ENCODE results near the gene PDGFRB. TPM values are rescaled to one million over a fixed set of nuclear protein-coding genes. Genes with fewer than 3 reads are reported as not detected.

PDGFRB gene
- total RNA-seq (2014; rRNA removed; shearing (Covaris generic)), result 58.6 and 67.6 TPM in 2 replicates

DNA sequence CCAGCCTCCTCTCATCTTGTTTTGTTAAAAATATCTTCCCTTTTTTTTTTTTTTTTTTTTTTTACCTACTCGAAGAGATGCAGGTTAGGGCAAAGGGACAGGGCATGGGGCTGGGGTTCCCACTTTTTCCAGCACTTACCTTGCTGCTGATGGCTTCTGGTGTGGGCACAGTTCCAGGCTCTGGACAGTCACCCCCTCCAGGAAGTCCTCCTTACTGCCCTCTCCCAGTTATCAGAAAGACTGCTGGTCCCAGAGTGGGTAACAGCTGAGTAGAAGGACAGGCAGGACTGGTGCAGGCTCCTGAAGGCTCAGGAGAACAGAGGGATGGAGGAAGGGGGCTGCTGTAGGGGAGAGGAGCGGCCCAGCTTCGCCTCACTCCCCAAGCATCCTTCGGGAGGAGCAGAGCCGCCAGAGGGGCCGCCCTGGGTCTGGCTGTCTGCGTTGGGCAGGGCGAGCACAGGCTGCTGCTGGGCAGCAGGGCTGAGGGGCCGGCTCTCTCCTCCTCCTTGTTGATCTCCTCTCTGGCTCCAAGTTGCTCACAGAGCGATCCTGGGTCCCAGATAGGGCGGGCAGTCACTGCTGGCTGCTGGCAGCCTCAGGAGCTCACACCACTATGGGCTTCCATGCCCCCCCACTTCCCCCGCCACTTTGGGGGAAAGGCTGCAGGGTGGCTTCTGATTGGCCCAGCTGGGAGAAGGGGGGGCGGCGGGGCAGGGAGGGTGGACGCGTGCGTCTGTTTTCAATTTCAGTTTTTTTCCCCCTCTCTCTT is at the start of gene PDGFRB:
Gene PDGFRB, minus strand, starts transcription at position 588 of the 769 bp plus-strand sequence. CDS start 18,798 bp downstream, outside the sequence.
- peak; percentile 91 for DNase-seq (ENCODE audit: low read depth)

- no peak for DNase-seq (ENCODE audit: low read depth)
Observed at GRCh38 chr5:150204590-150204960, 48.9 kb upstream of the PDGFRB start.

DNA sequence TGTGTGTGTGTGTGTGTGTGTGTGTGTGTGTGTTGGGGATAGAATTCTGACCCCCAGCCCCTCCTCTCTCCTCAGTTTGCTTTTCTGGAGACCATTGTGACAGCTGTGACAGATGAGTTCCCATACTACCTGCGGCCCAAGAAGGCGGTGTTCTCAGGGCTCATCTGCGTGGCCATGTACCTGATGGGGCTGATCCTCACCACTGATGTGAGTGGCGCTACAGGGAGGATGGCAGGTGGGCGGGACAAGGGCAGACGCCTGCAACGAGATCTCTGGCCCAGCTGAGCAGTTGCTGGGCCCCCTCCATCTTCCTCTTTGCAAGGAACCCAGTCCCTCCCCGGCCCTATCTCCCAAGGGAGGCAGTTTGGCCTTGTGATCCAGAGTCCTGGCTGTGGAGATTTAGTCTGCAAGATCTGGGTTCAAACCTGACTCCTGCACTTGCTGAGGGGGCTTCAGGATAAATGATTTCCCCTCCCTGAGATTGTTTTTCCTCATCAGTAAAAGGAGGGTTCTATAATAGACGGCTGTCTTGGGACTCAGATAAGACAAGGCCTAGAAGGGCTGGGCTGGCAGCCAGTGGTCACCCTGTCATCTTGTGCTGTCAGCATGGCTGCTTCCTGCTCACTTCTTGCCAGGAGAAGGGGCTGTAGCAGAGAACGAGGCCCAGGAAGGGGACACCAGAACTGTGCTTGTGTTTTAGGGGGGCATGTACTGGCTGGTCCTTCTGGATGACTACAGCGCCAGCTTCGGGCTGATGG is 48.4 kb upstream of the PDGFRB start:
- DNase-seq (ENCODE audit: low read depth), result no peak

DNA sequence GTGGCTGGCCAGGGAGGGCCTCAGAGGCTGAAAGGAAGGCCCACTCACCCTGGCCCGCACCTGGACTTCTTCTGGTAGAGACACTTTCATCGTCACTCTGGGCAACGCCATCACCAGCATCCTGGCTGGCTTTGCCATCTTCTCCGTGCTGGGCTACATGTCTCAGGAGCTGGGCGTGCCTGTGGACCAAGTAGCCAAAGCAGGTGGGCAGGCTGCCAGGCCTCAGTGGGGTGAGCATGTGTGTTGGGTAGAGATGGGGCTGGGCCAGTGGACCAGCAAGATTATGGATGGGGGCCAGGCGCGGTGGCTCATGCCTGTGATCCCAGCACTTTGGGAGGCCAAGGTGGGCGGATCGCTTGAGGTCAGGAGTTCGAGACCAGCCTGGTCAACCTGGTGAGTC is 46.9 kb upstream of the PDGFRB start:
- DNase-seq (ENCODE audit: low read depth), result no peak

DNA sequence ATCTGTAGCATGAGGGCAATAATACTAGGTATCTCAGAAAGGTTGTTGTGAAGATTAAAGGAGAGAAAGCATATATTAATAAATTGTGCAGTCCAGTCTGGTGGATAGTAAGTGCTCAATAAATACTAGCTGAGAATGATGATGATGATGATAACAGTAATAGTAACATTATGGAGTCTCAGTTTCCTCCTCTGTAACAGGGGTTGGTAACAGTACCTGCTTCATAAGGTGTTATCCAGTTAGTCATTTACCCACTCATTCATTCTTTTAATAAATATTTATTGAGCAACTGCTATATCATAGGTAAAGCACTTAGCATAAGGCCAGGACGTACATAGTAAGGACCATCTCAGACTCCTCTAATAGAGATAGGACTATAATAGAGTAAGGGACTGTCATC is 41.8 kb upstream of the PDGFRB start:
- no peak for DNase-seq (ENCODE audit: low read depth)

DNA sequence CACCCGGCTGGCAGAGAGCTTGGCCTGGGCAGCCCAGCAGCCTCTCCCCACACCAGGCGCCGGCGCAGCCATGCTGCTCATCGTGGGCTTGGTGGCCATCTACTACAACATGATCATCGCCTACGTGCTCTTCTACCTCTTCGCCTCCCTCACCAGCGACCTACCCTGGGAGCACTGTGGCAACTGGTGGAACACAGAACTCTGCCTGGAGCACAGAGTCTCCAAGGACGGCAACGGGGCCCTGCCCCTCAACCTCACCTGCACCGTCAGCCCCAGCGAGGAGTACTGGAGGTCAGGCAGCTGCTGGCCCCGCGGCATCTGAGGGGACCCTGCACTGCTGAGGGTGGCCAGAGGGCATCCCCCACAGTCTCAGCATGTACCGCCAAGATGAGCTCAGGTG is 41.3 kb upstream of the PDGFRB start:
- no peak for DNase-seq (ENCODE audit: low read depth)

DNA sequence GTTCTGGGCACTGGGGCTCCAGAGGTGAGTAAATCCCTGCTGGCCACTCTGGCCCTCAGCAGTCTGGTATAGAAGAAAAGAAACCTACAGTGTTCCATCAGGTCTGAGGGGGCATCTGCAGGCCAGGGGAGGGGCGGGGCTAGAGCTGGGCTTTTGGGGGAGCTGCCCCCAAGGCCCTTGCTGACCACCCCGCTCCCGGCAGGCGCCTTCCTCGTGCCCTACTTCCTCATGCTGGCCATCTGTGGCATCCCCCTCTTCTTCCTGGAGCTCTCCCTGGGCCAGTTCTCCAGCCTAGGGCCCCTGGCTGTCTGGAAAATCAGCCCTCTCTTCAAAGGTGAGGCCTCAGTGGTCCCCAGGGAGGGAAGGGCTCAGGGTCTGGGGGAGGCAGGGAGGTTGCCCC is 40.9 kb upstream of the PDGFRB start:
- DNase-seq (ENCODE audit: low read depth), result no peak

DNA sequence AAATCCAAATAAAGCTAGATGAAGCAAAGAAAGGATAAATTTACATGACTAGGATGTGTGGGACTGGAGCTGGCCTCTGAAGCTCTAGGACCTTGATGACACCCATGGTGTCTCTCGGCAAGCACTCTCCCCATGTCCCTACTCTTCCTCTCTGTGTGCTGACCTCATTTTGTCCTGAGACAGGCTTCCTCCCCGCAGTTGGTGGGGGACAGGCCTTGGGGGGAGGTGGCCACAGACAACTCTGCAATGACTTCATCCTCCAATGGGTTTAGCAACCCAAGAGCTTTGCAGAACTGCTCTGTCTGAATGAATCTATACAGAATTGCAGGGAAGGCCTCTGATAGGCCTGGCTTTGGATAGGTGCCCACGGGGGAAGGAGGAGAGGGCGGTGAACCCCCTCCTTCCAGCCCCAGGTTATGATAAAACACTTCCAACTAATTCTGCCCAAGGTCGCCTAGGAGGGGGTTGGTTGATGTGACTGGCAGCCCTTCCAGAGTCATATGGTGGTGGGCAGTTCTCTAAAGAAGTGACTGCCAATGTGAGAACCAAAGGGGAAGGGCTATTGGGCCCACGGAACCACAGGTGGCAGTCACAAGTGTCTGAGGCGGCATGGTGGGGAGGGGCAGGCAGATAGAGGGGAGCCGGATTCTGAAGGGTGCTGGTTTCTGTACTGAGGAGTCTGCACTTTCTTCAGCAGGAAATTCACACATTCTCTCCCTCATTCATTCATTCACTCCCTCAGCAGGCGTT is 40.3 kb upstream of the PDGFRB start:
- DNase-seq (ENCODE audit: low read depth), result no peak

GRCh38 chr5:150192462-150192861 is 36.8 kb upstream of the PDGFRB start:
- DNase-seq (ENCODE audit: low read depth), result no peak

GRCh38 chr5:150190987-150191386 is 35.3 kb upstream of the PDGFRB start:
- DNase-seq (ENCODE audit: low read depth), result no peak

- DNase-seq (ENCODE audit: low read depth), result no peak
Observed at GRCh38 chr5:150190503-150190979, 34.9 kb upstream of the PDGFRB start.

DNA sequence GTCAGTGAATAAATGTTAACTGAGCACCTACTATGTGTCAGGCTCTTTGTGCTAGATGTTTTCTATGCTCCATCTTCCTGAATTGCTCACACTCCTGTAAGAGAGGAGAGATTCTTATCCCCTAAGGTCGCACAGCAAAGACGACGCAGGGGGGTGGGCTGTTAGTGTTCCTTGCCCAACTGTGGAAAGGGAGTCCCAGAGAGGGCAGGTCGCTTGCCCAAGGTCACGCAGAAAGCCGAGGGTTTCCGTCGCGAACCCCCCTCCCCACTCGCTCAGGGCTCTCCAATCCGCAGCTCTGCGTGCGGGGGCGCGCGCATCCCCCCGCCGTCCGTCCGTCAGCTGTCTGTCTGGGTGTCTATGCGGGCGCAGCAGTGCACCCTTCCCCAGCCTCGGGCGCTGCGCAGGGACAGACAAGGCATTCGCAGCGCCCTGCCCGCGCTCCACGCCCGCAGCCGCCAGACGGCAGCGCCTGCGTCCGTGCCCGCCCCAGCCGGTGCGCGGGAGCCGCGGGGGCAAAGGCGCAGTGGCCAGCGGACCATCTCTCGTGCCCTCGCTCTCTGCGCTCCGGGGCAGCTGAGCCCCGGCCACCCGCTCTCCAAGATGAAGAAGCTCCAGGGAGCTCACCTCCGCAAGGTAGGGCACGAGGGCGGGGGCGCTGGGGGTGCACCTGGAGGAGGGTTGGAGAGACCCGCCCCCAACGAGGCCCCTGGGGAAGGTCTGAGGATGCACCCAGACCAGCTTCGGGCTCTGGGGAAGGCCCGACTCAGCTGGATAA is 34.3 kb upstream of the PDGFRB start, which contains the start of gene SLC6A7:
Gene SLC6A7, plus strand, starts transcription at position 335 of the 775 bp plus-strand sequence. Its CDS starts 266 bp downstream, at position 601.
- DNase-seq (ENCODE audit: low read depth), result no peak

- DNase-seq (ENCODE audit: low read depth), result no peak
Observed at GRCh38 chr5:150189326-150189725, 33.7 kb upstream of the PDGFRB start.

DNA sequence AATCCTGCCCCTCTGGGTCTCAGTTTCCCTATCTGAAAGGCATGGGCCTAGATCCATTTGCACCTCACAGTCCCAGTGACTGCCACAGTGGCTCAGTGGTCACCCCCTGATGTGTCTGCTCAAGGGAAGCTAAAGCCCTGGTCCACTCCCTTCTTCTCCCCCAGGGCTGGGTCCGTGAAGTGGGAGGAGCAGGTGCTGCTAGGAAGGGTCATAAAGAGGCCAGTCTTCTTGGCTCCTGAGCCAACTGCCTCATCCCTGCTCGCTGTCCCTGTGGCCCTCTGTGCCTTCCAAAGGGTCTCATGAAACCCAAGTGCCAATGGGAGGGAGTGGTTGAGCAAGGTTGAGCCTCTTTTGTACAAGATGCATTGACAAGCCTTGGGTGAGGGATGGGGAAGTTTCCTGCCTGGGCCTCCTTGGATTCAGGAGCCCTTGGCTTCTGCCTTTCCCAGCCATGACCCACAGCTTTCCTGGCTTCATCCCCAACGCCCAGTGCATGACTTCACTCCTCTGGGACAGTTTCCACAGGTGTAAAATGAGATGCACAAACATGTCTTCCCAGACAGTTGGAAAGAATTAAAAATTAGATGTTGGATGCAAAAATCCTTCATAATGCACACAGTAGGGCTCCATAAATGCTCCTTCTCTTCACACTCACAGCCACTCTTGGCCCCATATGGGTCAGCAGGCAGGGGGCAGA is 32.6 kb upstream of the PDGFRB start:
- no peak for DNase-seq (ENCODE audit: low read depth)

DNA sequence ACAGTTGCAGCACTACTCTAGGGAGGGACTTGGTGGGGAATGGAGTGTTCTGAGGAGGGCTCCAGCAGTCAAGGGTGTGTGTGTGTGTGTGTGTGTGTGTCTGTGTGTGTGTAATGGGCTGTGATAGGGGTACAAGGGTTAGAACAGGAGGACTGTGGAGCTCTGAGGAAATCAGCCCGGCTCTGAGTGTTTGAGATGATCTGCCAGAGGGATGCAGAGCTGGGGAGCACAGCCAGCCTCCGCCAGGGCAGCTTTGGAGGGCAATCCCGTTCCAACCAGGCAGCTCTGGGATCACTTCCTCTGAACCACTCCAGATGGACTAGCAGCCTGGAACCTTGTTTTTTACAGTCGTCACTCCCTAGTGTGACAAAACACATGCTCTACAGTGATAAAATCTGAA is 31.3 kb upstream of the PDGFRB start:
- no peak for DNase-seq (ENCODE audit: low read depth)

DNA sequence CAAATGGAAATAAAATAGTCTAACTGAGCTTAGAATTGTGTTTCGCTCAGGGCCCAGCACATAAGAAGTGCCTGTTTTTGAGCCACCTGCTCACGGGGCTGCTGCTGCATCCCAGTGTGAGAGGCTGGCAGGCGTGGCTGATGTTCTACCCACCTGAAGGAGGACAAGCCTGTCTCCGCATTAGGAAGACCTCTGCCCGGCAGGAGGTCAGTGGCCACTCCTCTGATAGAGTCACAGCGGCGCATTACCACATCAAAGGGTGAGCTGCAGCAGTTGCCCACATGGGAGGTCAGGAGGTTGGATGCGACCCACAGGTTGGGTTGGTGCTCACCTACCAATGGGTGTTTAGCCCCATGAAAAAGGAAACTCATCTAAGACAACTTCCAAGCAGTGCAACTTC is 30.5 kb upstream of the PDGFRB start:
- DNase-seq (ENCODE audit: low read depth), result no peak

- DNase-seq (ENCODE audit: low read depth), result no peak
Observed at GRCh38 chr5:150184990-150185912, 29.6 kb upstream of the PDGFRB start.

GRCh38 chr5:150184006-150184405 is 28.4 kb upstream of the PDGFRB start:
- no peak for DNase-seq (ENCODE audit: low read depth)

DNA sequence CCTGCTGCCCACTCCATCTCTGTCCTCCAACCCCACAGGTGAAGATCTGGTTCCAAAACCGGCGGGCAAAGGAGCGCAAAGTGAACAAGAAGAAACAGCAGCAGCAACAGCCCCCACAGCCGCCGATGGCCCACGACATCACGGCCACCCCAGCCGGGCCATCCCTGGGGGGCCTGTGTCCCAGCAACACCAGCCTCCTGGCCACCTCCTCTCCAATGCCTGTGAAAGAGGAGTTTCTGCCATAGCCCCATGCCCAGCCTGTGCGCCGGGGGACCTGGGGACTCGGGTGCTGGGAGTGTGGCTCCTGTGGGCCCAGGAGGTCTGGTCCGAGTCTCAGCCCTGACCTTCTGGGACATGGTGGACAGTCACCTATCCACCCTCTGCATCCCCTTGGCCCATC is 27.8 kb upstream of the PDGFRB start:
- no peak for DNase-seq (ENCODE audit: low read depth)

- DNase-seq (ENCODE audit: low read depth), result no peak
Observed at GRCh38 chr5:150182774-150183173, 27.1 kb upstream of the PDGFRB start.
